ENCODE data around the gene TSPAN5.

DNA sequence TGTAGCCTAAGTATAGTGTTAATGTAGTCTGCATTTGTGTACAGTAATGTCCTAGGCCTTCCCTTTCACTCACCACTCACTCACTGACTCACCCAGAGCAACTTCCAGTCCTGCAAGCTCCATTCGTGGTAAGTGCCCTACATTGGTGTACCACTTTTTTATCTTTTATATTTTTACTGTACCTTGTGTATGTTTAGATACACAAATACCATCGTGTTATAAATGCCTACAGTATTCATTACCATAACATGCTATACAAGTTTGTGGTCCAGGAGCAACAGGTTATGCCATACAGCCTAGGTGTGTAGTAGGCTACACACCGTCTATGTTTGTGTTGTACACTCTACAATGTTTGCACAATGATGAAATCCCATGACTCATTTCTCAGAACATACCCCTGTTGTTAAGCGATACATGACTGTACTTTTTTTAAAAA, 15.4 kb downstream of the TSPAN5 start:
- TF ChIP-seq, protein P1, sequence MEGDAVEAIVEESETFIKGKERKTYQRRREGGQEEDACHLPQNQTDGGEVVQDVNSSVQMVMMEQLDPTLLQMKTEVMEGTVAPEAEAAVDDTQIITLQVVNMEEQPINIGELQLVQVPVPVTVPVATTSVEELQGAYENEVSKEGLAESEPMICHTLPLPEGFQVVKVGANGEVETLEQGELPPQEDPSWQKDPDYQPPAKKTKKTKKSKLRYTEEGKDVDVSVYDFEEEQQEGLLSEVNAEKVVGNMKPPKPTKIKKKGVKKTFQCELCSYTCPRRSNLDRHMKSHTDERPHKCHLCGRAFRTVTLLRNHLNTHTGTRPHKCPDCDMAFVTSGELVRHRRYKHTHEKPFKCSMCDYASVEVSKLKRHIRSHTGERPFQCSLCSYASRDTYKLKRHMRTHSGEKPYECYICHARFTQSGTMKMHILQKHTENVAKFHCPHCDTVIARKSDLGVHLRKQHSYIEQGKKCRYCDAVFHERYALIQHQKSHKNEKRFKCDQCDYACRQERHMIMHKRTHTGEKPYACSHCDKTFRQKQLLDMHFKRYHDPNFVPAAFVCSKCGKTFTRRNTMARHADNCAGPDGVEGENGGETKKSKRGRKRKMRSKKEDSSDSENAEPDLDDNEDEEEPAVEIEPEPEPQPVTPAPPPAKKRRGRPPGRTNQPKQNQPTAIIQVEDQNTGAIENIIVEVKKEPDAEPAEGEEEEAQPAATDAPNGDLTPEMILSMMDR (optimal IDR thresholded peaks at IDR 0.05 in 1 of 3, IDR thresholded peaks at IDR 0.05 in 1 of 3, conservative IDR thresholded peaks at IDR 0.05 in 1 of 3; ENCODE audit: extremely low read depth in 1 of 3, insufficient read depth in 2 of 3, low read length in 3 of 3): no peak
- TF ChIP-seq EZH2 (IDR thresholded peaks at IDR 0.05; ENCODE audit: low read length): no peak
